Uterus (tissue), 4 donors: ENCODE measurements around the gene INPP5A. TPM values are rescaled to one million over a fixed set of nuclear protein-coding genes. Genes with fewer than 3 reads are reported as not detected.

Experiments
- DNase-seq, 2 donors: peaks; one replicate each; pipeline ENCODE4 v3.0.0-alpha.2; 2019 to 2020
- H3K27ac ChIP-seq, 2 donors: fragments of 200-600 bp; sonication (generic); 1 replicate in 1 of 2; 2 replicates in 1 of 2; pipeline ENCODE4 v1.5.1; 2016 to 2018
- H3K27me3 ChIP-seq, 2 donors: fragments of 200-600 bp; sonication (generic); one replicate each; pipeline ENCODE4 v1.5.1; 2018 to 2019; ENCODE audit warnings: control low read depth in 1 of 2
- H3K36me3 ChIP-seq, 2 donors: fragments of 200-600 bp; sonication (generic); one replicate each; pipeline ENCODE4 v1.5.1; 2019; ENCODE audit warnings: control low read depth in 1 of 2
- H3K4me1 ChIP-seq, 2 donors: fragments of 200-600 bp; sonication (generic); one replicate each; pipeline ENCODE4 v1.5.1; 2018 to 2019; ENCODE audit warnings: control low read depth in 1 of 2
- H3K4me3 ChIP-seq, 2 donors: fragments of 200-600 bp; sonication (generic); 1 replicate in 1 of 2; 2 replicates in 1 of 2; pipeline ENCODE4 v1.5.1; 2018 to 2019; ENCODE audit warnings: mild to moderate bottlenecking in 1 of 2
- H3K9me3 ChIP-seq, 2 donors: fragments of 200-600 bp; sonication (generic); one replicate each; pipeline ENCODE4 v1.5.1; 2019; ENCODE audit warnings: control low read depth in 1 of 2
- CTCF ChIP-seq, 4 experiments: fragments of 200-600 bp in 2 of 4; fragments of 450-650 bp in 2 of 4; sonication (generic) in 2 of 4; IDR thresholded peaks; one replicate each; pipeline ENCODE4 v1.5.1; 2016 to 2019; ENCODE audit warnings: antibody characterized with exemption in 4 of 4, mild to moderate bottlenecking in 2 of 4, moderate library complexity in 1 of 4
- POLR2A ChIP-seq, 2 donors: fragments of 450-650 bp; IDR thresholded peaks; one replicate each; pipeline ENCODE4 v1.6.1; 2016; ENCODE audit warnings: antibody characterized with exemption in 2 of 2, mild to moderate bottlenecking in 1 of 2, moderate library complexity in 1 of 2
- intact Hi-C: fragments of 100-400 bp; cut with DNase I; formaldehyde crosslinking; loops from one replicate; pipeline ENCODE4 v1.15.1; 2023; ENCODE audit warnings: low total_unique reads
- total RNA-seq, 4 donors: library from RNA; depleted of rRNA in 3 of 4; stranded (reverse); fragments of >200 nt in 3 of 4; gene quantifications; one replicate each; pipeline versions ENCODE4 v1.1.0 to v1.2.4, GENCODE V29; 2014 to 2023
- donor health status: DM: yes; HTN: yes; CAD: no.

The INPP5A gene
- total RNA-seq, 4 donors from 2014 or later: 22.5 to 160 (median 93.2) TPM

GRCh38 chr10:132579027-132579859 lies 41.7 kb downstream of the INPP5A start:
- no peak overlapping the region for H3K27ac ChIP-seq
- peaks cover 0 to 22% of the 10 kb centered on the region in 2 donors for H3K4me1 ChIP-seq

DNA sequence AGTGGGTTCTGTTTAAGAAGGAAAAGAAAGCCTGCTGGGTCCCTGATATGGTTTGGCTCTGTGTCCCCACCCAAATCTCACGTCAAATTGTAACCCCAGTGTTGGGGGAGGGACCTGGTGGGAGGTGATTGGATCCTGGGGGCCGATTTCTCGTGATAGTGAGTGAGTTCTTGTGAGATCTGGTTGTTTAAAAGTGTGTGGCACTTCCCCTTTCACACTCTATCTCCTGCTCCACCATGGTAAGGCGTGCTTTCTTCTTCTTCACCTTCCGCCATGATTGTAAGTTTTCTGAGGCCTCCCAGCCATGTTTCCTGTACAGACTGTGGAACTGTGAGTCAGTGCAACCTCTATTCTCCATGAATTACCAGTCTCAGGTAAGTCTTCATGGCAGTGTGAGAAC lies 42.6 kb downstream of the INPP5A start:
- intact Hi-C loops: no loop called here
- no peak for TF ChIP-seq CTCF (IDR thresholded peaks at IDR 0.05)
- TF ChIP-seq POLR2A (IDR thresholded peaks at IDR 0.05): no peak
- DNase-seq: no peak
- no peak overlapping the region for H3K27ac ChIP-seq
- no peak overlapping the region for H3K4me3 ChIP-seq
- no peaks in the 10 kb centered on the region for H3K9me3 ChIP-seq
- H3K4me1 ChIP-seq: peaks cover 0 to 17% of the 10 kb centered on the region in 2 donors
- H3K36me3 ChIP-seq: no peaks in the 10 kb centered on the region
- no peaks in the 10 kb centered on the region for H3K27me3 ChIP-seq

More at GRCh38 chr10:132579027-132579859, 41.7 kb downstream of the INPP5A start:
- no peaks in the 10 kb centered on the region for H3K27me3 ChIP-seq
- no peak overlapping the region for H3K4me3 ChIP-seq
- intact Hi-C loops: loop anchor here (10.0 kb wide), 1 partner anchor 56 kb away; no protein-coding TSS in a partner anchor
- no peaks in the 10 kb centered on the region for H3K9me3 ChIP-seq
- no peak for DNase-seq
- H3K36me3 ChIP-seq: no peaks in the 10 kb centered on the region
- TF ChIP-seq POLR2A (IDR thresholded peaks at IDR 0.05) (no peak), CTCF (IDR thresholded peaks at IDR 0.05) (no peak)

DNA sequence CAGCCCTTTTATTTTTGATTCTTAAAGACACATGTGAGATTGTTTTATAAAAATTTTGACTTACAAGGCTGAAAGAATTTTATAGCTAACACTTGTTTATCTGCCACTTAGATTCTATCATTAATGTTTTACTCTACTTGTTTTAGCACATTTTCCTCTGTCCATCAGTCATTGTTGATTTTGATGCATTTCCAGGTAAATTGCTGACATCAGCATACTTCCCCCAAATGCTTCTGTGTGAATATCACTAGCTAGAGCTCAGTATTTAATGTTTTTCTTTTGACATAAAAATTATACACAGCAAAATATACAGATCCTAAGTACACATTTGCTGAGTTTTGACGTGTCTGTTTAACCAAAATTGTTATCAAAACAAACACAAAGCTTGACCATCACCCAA lies 43.0 kb downstream of the INPP5A start:
- TF ChIP-seq CTCF (IDR thresholded peaks at IDR 0.05) (no peak), POLR2A (IDR thresholded peaks at IDR 0.05) (no peak)
- no peaks in the 10 kb centered on the region for H3K36me3 ChIP-seq
- H3K9me3 ChIP-seq: no peaks in the 10 kb centered on the region
- no peak overlapping the region for H3K4me3 ChIP-seq
- peaks cover 0 to 12% of the 10 kb centered on the region in 2 donors for H3K4me1 ChIP-seq
- no peak for DNase-seq
- no peak overlapping the region for H3K27ac ChIP-seq
- intact Hi-C loops: no loop called here
- no peaks in the 10 kb centered on the region for H3K27me3 ChIP-seq

DNA sequence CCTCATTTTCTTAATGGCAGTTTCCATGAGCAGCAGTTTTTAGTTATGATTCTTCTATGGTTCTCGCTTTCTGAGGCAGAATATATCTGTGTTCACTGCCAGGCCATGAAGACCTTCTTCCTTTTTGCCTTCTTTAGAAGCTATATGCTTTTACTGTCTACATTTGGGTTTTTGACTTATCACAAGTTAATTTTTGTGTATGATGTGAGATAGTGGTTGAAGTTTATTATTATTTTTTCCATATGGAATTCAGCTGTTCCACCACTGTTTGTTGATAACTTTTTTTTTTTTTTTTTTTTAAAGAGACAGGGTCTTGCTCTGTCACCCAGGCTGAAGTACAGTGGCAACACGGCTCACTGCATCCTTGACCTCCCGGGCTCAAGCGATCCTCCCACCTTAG lies 44.5 kb downstream of the INPP5A start:
- peaks cover 0 to 12% of the 10 kb centered on the region in 2 donors for H3K4me1 ChIP-seq
- H3K9me3 ChIP-seq: no peaks in the 10 kb centered on the region
- TF ChIP-seq CTCF (IDR thresholded peaks at IDR 0.05): no peak
- no peak for TF ChIP-seq POLR2A (IDR thresholded peaks at IDR 0.05)
- H3K4me3 ChIP-seq: no peak overlapping the region
- H3K27ac ChIP-seq: no peak overlapping the region
- no peaks in the 10 kb centered on the region for H3K36me3 ChIP-seq
- intact Hi-C loops: no loop called here
- no peak for DNase-seq
- no peaks in the 10 kb centered on the region for H3K27me3 ChIP-seq

DNA sequence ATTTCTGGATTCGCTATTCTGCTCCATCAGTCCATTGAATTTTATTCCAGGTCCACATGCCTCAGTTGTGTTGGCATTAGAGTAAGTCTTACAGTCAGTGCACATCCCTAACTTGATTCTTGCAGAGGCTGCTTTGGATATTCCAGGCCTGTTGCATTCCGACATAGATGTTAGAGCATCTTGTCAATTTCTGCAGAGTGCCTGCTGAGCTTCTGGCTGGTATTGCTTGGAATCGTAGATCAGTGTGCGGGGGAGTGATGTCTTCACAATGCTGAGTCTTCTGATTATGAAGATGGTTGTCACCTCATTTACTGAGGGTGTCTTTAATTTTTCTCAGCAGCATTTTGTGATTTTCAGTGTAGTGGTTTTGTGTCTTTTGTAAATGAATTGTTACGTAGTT lies 45.2 kb downstream of the INPP5A start:
- Histone ChIP-seq H3K4me1 (peaks cover 0 to 6% of the 10 kb centered on the region in 2 donors), H3K27ac (no peak overlapping the region), H3K4me3 (no peak overlapping the region), H3K9me3 (no peaks in the 10 kb centered on the region), H3K27me3 (no peaks in the 10 kb centered on the region), H3K36me3 (no peaks in the 10 kb centered on the region)
- no peak for DNase-seq
- no peak for TF ChIP-seq CTCF (IDR thresholded peaks at IDR 0.05)
- no peak for TF ChIP-seq POLR2A (IDR thresholded peaks at IDR 0.05)
- intact Hi-C loops: no loop called here
